HEK293T (cell line): ENCODE measurements around the gene KREMEN2.

Experiments
- CTCF ChIA-PET: fragments of 350-600 bp; formaldehyde crosslinking; extraction: SDS; loops from one replicate; lab custom pipeline; 2021; ENCODE audit warnings: antibody characterized with exemption, inconsistent platforms; lab: Yijun Ruan, JAX
- POLR2A ChIA-PET: fragments of 350-600 bp; formaldehyde crosslinking; extraction: SDS; loops from one replicate; lab custom pipeline; 2020; ENCODE audit warnings: antibody characterized with exemption, inconsistent platforms; lab: Yijun Ruan, JAX
- DNase-seq: peaks from one replicate; pipeline ENCODE4 v3.0.0; 2012; ENCODE audit warnings: mixed read lengths; ENCODE audit errors: extremely low spot score
- ARNT ChIP-seq: fragments of 450-650 bp; IDR thresholded peaks from 2 replicates; pipeline ENCODE4 v1.6.1; 2017; ENCODE audit warnings: mild to moderate bottlenecking
- BHLHE40 ChIP-seq: fragments of 450-650 bp; IDR thresholded peaks from 2 replicates; pipeline ENCODE4 v1.6.1; 2016; ENCODE audit warnings: mild to moderate bottlenecking, moderate library complexity, borderline replicate concordance
- CTBP1 ChIP-seq: fragments of 450-650 bp; IDR thresholded peaks from 2 replicates; pipeline ENCODE4 v1.6.1; 2016; ENCODE audit warnings: borderline replicate concordance
- ELF4 ChIP-seq: fragments of 450-650 bp; IDR thresholded peaks from 2 replicates; pipeline ENCODE4 v1.6.1; 2017; ENCODE audit warnings: antibody characterized with exemption
- FOXA1 ChIP-seq: fragments of 450-650 bp; IDR thresholded peaks from 2 replicates; pipeline ENCODE4 v1.6.1; 2016; ENCODE audit warnings: mild to moderate bottlenecking
- FOXK2 ChIP-seq: fragments of 450-650 bp; IDR thresholded peaks from 2 replicates; pipeline ENCODE4 v1.6.1; 2016; ENCODE audit warnings: mild to moderate bottlenecking
- FOXM1 ChIP-seq: fragments of 450-650 bp; IDR thresholded peaks from 2 replicates; pipeline ENCODE4 v1.6.1; 2017; ENCODE audit warnings: mild to moderate bottlenecking, borderline replicate concordance
- HDGF ChIP-seq: fragments of 450-650 bp; IDR thresholded peaks from 2 replicates; pipeline ENCODE4 v1.6.1; 2017; ENCODE audit warnings: antibody characterized with exemption, borderline replicate concordance
- L3MBTL2 ChIP-seq: fragments of 450-650 bp; conservative IDR thresholded peaks from 2 replicates; pipeline ENCODE4 v1.6.1; 2016; ENCODE audit warnings: mild to moderate bottlenecking
- LEF1 ChIP-seq: fragments of 450-650 bp; IDR thresholded peaks from 2 replicates; pipeline ENCODE4 v1.6.1; 2017; ENCODE audit warnings: mild to moderate bottlenecking, borderline replicate concordance
- NFRKB ChIP-seq: fragments of 450-650 bp; IDR thresholded peaks from 2 replicates; pipeline ENCODE4 v1.6.1; 2016; ENCODE audit warnings: mild to moderate bottlenecking, moderate library complexity
- PKNOX1 ChIP-seq: fragments of 450-650 bp; IDR thresholded peaks from 2 replicates; pipeline ENCODE4 v1.6.1; 2016
- SP1 ChIP-seq: fragments of 450-650 bp; IDR thresholded peaks from 2 replicates; pipeline ENCODE4 v1.6.1; 2017
- SUZ12 ChIP-seq: fragments of 450-650 bp; IDR thresholded peaks from 2 replicates; pipeline ENCODE4 v1.6.1; 2016; ENCODE audit warnings: mild to moderate bottlenecking
- TARDBP ChIP-seq: fragments of 450-650 bp; IDR thresholded peaks from 2 replicates; pipeline ENCODE4 v1.6.1; 2016
- ZNF384 ChIP-seq: fragments of 450-650 bp; IDR thresholded peaks from 2 replicates; pipeline ENCODE4 v1.6.1; 2016

Gene KREMEN2

GRCh38 chr16:2949705-2950352 is 14.2 kb upstream of the KREMEN2 start:
- TF ChIP-seq ARNT (no peak), FOXK2 (no peak), TARDBP (no peak), BHLHE40 (no peak), CTBP1 (no peak), PKNOX1 (no peak), FOXM1 (no peak), SUZ12 (no peak), ZNF384 (no peak), NFRKB (no peak)
- ChIA-PET POLR2A (no interaction called here), CTCF (interaction anchor here (1.6 kb wide), 1 partner anchor 12 kb away, joined by 5 read pairs; no protein-coding TSS in a partner anchor)
- no peak for DNase-seq

- POLR2A ChIA-PET = no interaction called here
- TF ChIP-seq FOXM1 (no peak), ZNF384 (no peak), ARNT (no peak), SUZ12 (no peak), FOXA1 (no peak), PKNOX1 (no peak), ELF4 (no peak), SP1 (no peak), FOXK2 (no peak)
- DNase-seq = no peak
- CTCF ChIA-PET = interaction anchor here (1.6 kb wide), 1 partner anchor 11 kb away, joined by 5 read pairs; no protein-coding TSS in a partner anchor
These were observed 13.7 kb upstream of the KREMEN2 start for GRCh38 chr16:2950353-2950724.

- ChIA-PET POLR2A (no interaction called here), CTCF (interaction anchor here (1.6 kb wide), 1 partner anchor 11 kb away, joined by 5 read pairs; no protein-coding TSS in a partner anchor)
- DNase-seq = no peak
- TF ChIP-seq NFRKB = no peak
- no peak for TF ChIP-seq HDGF
- no peak for TF ChIP-seq TARDBP
- no peak for TF ChIP-seq PKNOX1
- TF ChIP-seq BHLHE40 = no peak
- no peak for TF ChIP-seq FOXK2
- TF ChIP-seq FOXM1 = no peak
- no peak for TF ChIP-seq ELF4
- TF ChIP-seq SP1 = no peak
- TF ChIP-seq CTBP1 = no peak
- TF ChIP-seq L3MBTL2 = no peak
- TF ChIP-seq ZNF384 = no peak
- no peak for TF ChIP-seq FOXA1
- no peak for TF ChIP-seq LEF1
- no peak for TF ChIP-seq ARNT
- TF ChIP-seq SUZ12 = no peak
These were observed 13.3 kb upstream of the KREMEN2 start for GRCh38 chr16:2950773-2951172.

- ChIA-PET POLR2A (interaction anchor here (1.7 kb wide), 1 partner anchor 12 kb away, joined by 4 read pairs; the partner anchor contains the start of gene KREMEN2), CTCF (interaction anchor here (0.6 to 0.7 kb wide), 3 partner anchors 9 to 66 kb away, joined by 3 to 4 read pairs (median 3); partner anchors contain the start of gene CLDN6)
- DNase-seq = no peak
- TF ChIP-seq CTBP1 (no peak), ELF4 (no peak), HDGF (no peak), FOXK2 (no peak), ARNT (no peak), ZNF384 (no peak), FOXA1 (no peak), BHLHE40 (no peak), SP1 (no peak), NFRKB (no peak), L3MBTL2 (no peak), SUZ12 (no peak), TARDBP (no peak), FOXM1 (no peak), PKNOX1 (no peak), LEF1 (no peak)
These were observed 11.4 kb upstream of the KREMEN2 start for GRCh38 chr16:2952679-2953078.

- no peak for DNase-seq
- no peak for TF ChIP-seq FOXA1
- TF ChIP-seq L3MBTL2 = no peak
- no peak for TF ChIP-seq LEF1
- no peak for TF ChIP-seq NFRKB
- no peak for TF ChIP-seq ARNT
- no peak for TF ChIP-seq ELF4
- no peak for TF ChIP-seq FOXM1
- TF ChIP-seq SUZ12 = no peak
- TF ChIP-seq CTBP1 = no peak
- no peak for TF ChIP-seq SP1
- no peak for TF ChIP-seq FOXK2
- no peak for TF ChIP-seq PKNOX1
- no peak for TF ChIP-seq ZNF384
- ChIA-PET CTCF (interaction anchor here (0.6 kb wide), 1 partner anchor 155 kb away, joined by 3 read pairs; no protein-coding TSS in a partner anchor), POLR2A (interaction anchor here (1.7 kb wide), 1 partner anchor 10 kb away, joined by 4 read pairs; the partner anchor contains the start of gene KREMEN2)
These were observed 10.1 kb upstream of the KREMEN2 start for GRCh38 chr16:2953706-2954627.
